Liver (tissue), 9 donors: ENCODE data around the gene EIF3K. TPM values are rescaled to one million over a fixed set of nuclear protein-coding genes. Genes with fewer than 3 reads are reported as not detected.

ENCODE experiments used
- DNase-seq: peaks from one replicate; pipeline ENCODE4 v3.0.0-alpha.2; 2017; ENCODE audit warnings: low spot score
- H3K27ac ChIP-seq, 2 donors: one replicate each; pipeline ENCODE4 v1.7.0; 2013; ENCODE audit warnings: inconsistent platforms in 2 of 2, low read length in 2 of 2, control low read depth in 1 of 2, low read depth in 1 of 2, mild to moderate bottlenecking in 1 of 2
- H3K27me3 ChIP-seq, 4 donors: one replicate each; pipeline versions ENCODE4 v1.6.1 to v1.7.0; 2013; ENCODE audit warnings: low read length in 3 of 4, inconsistent platforms in 1 of 4, mild to moderate bottlenecking in 1 of 4, moderate library complexity in 1 of 4; ENCODE audit not compliant: control insufficient read depth in 4 of 4, insufficient read depth in 4 of 4
- H3K36me3 ChIP-seq, 4 donors: one replicate each; pipeline versions ENCODE4 v1.6.1 to v1.7.0; 2013; ENCODE audit warnings: low read length in 3 of 4, mild to moderate bottlenecking in 3 of 4, low read depth in 1 of 4, moderate library complexity in 1 of 4; ENCODE audit not compliant: control insufficient read depth in 4 of 4, insufficient read depth in 3 of 4
- H3K4me1 ChIP-seq, 4 donors: one replicate each; pipeline versions ENCODE4 v1.6.1 to v1.7.0; 2013; ENCODE audit warnings: low read length in 3 of 4, mild to moderate bottlenecking in 3 of 4, moderate library complexity in 1 of 4; ENCODE audit not compliant: control insufficient read depth in 4 of 4, insufficient read depth in 4 of 4
- H3K4me3 ChIP-seq, 3 donors: one replicate each; pipeline versions ENCODE4 v1.6.1 to v1.7.0; 2013; ENCODE audit warnings: low read length in 3 of 3, control low read depth in 1 of 3, low read depth in 1 of 3, mild to moderate bottlenecking in 1 of 3
- H3K9ac ChIP-seq, 2 donors: one replicate each; pipeline ENCODE4 v1.7.0; 2013; ENCODE audit warnings: low read length in 2 of 2, mild to moderate bottlenecking in 2 of 2, moderate library complexity in 2 of 2, control low read depth in 1 of 2, low read depth in 1 of 2
- H3K9me3 ChIP-seq, 4 donors: one replicate each; pipeline versions ENCODE4 v1.6.1 to v1.7.0; 2013; ENCODE audit warnings: low read length in 3 of 4; ENCODE audit not compliant: control insufficient read depth in 4 of 4
- ATF3 ChIP-seq: IDR thresholded peaks from 2 replicates; pipeline ENCODE4 v1.6.1; 2016; ENCODE audit warnings: antibody characterized with exemption
- CTCF ChIP-seq: fragments of 150-350 bp; IDR thresholded peaks from 2 replicates; pipeline ENCODE4 v1.5.1; 2017; ENCODE audit warnings: improper control_type of control experiment, low read depth, low read length; ENCODE audit not compliant: missing input control
- EGR1 ChIP-seq, 2 donors: IDR thresholded peaks; 2 replicates each; pipeline ENCODE4 v1.6.1; 2016 to 2018; ENCODE audit warnings: antibody characterized with exemption in 2 of 2, low read depth in 2 of 2
- FOXA1 ChIP-seq: IDR thresholded peaks from 2 replicates; pipeline ENCODE4 v1.6.1; 2016; ENCODE audit warnings: antibody characterized with exemption
- FOXA2 ChIP-seq: IDR thresholded peaks from 2 replicates; pipeline ENCODE4 v1.6.1; 2016; ENCODE audit warnings: antibody characterized with exemption
- HNF4A ChIP-seq, 2 donors: conservative IDR thresholded peaks; 2 replicates each; pipeline ENCODE4 v1.6.1; 2016; ENCODE audit warnings: antibody characterized with exemption in 2 of 2, mild to moderate bottlenecking in 2 of 2
- JUND ChIP-seq, 2 donors: IDR thresholded peaks; 2 replicates each; pipeline ENCODE4 v1.6.1; 2016; ENCODE audit warnings: antibody characterized with exemption in 2 of 2
- RAD21 ChIP-seq, 2 donors: IDR thresholded peaks; 2 replicates each; pipeline ENCODE4 v1.6.1; 2016; ENCODE audit warnings: antibody characterized with exemption in 2 of 2, mild to moderate bottlenecking in 2 of 2
- RXRA ChIP-seq, 2 donors: IDR thresholded peaks; 2 replicates each; pipeline ENCODE4 v1.6.1; 2017 to 2018; ENCODE audit warnings: antibody characterized with exemption in 2 of 2, mild to moderate bottlenecking in 1 of 2
- SP1 ChIP-seq: IDR thresholded peaks from 2 replicates; pipeline ENCODE4 v1.6.1; 2018; ENCODE audit warnings: antibody characterized with exemption, mild to moderate bottlenecking
- YY1 ChIP-seq: IDR thresholded peaks from 2 replicates; pipeline ENCODE4 v1.6.1; 2016; ENCODE audit warnings: antibody characterized with exemption, mild to moderate bottlenecking
- ZBTB33 ChIP-seq: IDR thresholded peaks from 2 replicates; pipeline ENCODE4 v1.6.1; 2016; ENCODE audit warnings: antibody characterized with exemption
- WGBS: extraction: QIAGEN DNeasy Blood & Tissue Kit; methylation state at CpG from one replicate; pipeline ENCODE4 v1.1.7; 2013; 5-methylcytosine and 5-hydroxymethylcytosine counted together
- polyA plus RNA-seq, 2 donors: library from polyadenylated mRNA; stranded (reverse) in 1 of 2; unstranded in 1 of 2; fragments of 200-250 nt in 1 of 2; fragments of >200 nt in 1 of 2; fragmentation: Nextera tagmentation in 1 of 2; extraction: Ambion mirVana in 1 of 2; gene quantifications; one replicate each; pipeline versions ENCODE4 v1.2.1 to v1.2.3, GENCODE V29; 2013 to 2015
- total RNA-seq, 2 donors: library from RNA; depleted of rRNA; stranded (reverse); fragments of >200 nt; gene quantifications; one replicate each; pipeline ENCODE4 v1.2.3, GENCODE V29; 2014
- TF ChIP-seq, protein P1 (sequence below): IDR thresholded peaks from 2 replicates; pipeline ENCODE4 v1.6.1; 2016; ENCODE audit warnings: antibody characterized with exemption, mild to moderate bottlenecking
- donor health status: healthy.
- donor health status: healthy.
- donor health status: healthy.
- donor health status: healthy.
- donor health status: healthy.

Gene EIF3K
- total and polyA plus RNA-seq, 4 donors: 118 to 240 (median 151) TPM

DNA sequence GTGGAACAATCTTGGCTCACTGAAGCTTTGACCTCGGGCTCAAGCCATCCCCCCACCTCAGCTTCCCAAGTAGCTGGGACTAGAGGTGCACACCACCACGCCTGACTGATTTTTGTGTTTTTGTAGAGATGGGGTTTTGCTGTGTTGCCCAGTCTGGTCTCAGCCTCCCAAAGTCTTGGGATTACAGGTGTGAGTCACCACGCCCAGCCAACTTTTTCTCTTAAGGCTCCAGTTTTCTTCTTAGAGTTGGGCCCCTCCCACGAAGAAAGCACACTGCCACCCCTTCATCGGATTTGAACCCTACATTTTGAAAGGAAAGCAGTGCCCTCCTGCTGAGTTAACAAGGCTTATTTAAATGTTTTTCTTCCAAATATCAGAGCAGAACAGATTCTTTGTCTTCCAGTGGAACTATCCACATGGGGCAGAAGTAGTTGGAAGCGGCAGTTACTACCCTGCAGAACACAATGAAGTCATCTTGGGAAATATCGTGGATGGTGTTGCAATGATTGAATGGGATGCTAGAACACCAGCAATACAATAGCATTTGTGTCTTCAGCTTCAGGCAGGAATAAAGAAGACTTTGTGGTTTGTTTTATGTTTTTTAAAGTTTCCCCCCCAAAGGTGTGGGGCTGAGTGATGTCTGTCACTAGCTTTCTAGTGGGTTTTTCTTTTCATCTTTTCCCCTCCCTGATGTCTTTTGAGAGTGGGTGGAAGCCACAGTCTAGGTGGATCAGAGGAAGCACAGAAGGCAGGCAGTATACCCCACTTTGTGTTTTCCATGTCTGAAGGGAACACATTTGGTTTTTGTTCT lies 37.4 kb downstream of the EIF3K start (continued):
- no peak for TF ChIP-seq CTCF
- no peak for TF ChIP-seq YY1
- no peak for TF ChIP-seq RXRA (IDR thresholded peaks at IDR 0.05)
- no peak for TF ChIP-seq JUND (IDR thresholded peaks at IDR 0.05)
- TF ChIP-seq RAD21 (IDR thresholded peaks at IDR 0.05): no peak

- no peaks in the 10 kb centered on the region for H3K36me3 ChIP-seq
- 83% methylated on average over 8 of the region's 8 CpGs for WGBS
- H3K4me1 ChIP-seq: peaks cover 20 to 66% (median 64%) of the 10 kb centered on the region in 4 donors
- H3K27ac ChIP-seq: peak overlapping the region; percentile 73 to 85
- no peak overlapping the region for H3K4me3 ChIP-seq
- no peaks in the 10 kb centered on the region for H3K9me3 ChIP-seq
- no peak overlapping the region for H3K9ac ChIP-seq
- DNase-seq: no peak
- TF ChIP-seq RXRA (IDR thresholded peaks at IDR 0.05) (no peak), FOXA2 (no peak), JUND (IDR thresholded peaks at IDR 0.05) (no peak), HNF4A (conservative IDR thresholded peaks at IDR 0.05) (no peak), ATF3 (no peak), CTCF (no peak), YY1 (no peak), FOXA1 (no peak), SP1 (no peak), RAD21 (IDR thresholded peaks at IDR 0.05) (no peak), EGR1 (IDR thresholded peaks at IDR 0.05; ENCODE audit: low read depth in 2 of 2) (no peak), ZBTB33 (no peak)
- TF ChIP-seq, protein P1, sequence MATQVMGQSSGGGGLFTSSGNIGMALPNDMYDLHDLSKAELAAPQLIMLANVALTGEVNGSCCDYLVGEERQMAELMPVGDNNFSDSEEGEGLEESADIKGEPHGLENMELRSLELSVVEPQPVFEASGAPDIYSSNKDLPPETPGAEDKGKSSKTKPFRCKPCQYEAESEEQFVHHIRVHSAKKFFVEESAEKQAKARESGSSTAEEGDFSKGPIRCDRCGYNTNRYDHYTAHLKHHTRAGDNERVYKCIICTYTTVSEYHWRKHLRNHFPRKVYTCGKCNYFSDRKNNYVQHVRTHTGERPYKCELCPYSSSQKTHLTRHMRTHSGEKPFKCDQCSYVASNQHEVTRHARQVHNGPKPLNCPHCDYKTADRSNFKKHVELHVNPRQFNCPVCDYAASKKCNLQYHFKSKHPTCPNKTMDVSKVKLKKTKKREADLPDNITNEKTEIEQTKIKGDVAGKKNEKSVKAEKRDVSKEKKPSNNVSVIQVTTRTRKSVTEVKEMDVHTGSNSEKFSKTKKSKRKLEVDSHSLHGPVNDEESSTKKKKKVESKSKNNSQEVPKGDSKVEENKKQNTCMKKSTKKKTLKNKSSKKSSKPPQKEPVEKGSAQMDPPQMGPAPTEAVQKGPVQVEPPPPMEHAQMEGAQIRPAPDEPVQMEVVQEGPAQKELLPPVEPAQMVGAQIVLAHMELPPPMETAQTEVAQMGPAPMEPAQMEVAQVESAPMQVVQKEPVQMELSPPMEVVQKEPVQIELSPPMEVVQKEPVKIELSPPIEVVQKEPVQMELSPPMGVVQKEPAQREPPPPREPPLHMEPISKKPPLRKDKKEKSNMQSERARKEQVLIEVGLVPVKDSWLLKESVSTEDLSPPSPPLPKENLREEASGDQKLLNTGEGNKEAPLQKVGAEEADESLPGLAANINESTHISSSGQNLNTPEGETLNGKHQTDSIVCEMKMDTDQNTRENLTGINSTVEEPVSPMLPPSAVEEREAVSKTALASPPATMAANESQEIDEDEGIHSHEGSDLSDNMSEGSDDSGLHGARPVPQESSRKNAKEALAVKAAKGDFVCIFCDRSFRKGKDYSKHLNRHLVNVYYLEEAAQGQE: no peak
- H3K27me3 ChIP-seq: no peaks in the 10 kb centered on the region
Measured at GRCh38 chr19:38657633-38658222, 38.7 kb downstream of the EIF3K start.
